ENCODE data around the gene BPIFA3. TPM values are rescaled to one million over a fixed set of nuclear protein-coding genes. Genes with fewer than 3 reads are reported as not detected.

BPIFA3 gene
- total RNA-seq, 1 donor from 2014 or later: not detected

GRCh38 chr20:33263784-33264183 is 46.6 kb downstream of the BPIFA3 start:
- ATAC-seq: no peak

GRCh38 chr20:33267701-33268100 is 50.5 kb downstream of the BPIFA3 start:
- ATAC-seq: no peak

- no peak for ATAC-seq
These were observed 55.2 kb downstream of the BPIFA3 start for GRCh38 chr20:33272155-33272873.

GRCh38 chr20:33273117-33273851 is 56.1 kb downstream of the BPIFA3 start:
- ATAC-seq: no peak

- no peak for ATAC-seq
These were observed 58.1 kb downstream of the BPIFA3 start for GRCh38 chr20:33275215-33275614.

- ATAC-seq: no peak
These were observed 58.7 kb downstream of the BPIFA3 start for GRCh38 chr20:33275871-33276270.

- no peak for ATAC-seq
These were observed 59.4 kb downstream of the BPIFA3 start for GRCh38 chr20:33276303-33277113.

Other genes with a start within 250 kb of the BPIFA3 start
- not detected for gene SUN5, start 212.9 kb upstream of the BPIFA3 start, total RNA-seq
- gene BPIFB2, start 209.6 kb upstream of the BPIFA3 start, total RNA-seq: 2.0 TPM
- not detected for gene BPIFB6, start 185.7 kb upstream of the BPIFA3 start, total RNA-seq
- gene BPIFB3, start 163.4 kb upstream of the BPIFA3 start, total RNA-seq: not detected
- not detected for gene BPIFB4, start 137.7 kb upstream of the BPIFA3 start, total RNA-seq
- not detected for gene BPIFA2, start 49.2 kb upstream of the BPIFA3 start, total RNA-seq
- gene BPIFA1, start 18.6 kb downstream of the BPIFA3 start, total RNA-seq: not detected
- gene BPIFB1, start 65.9 kb downstream of the BPIFA3 start, total RNA-seq: 8.3 TPM
- 14.7 TPM for gene CDK5RAP1, start 184.2 kb downstream of the BPIFA3 start, total RNA-seq
- 4.7 TPM for gene SNTA1, start 226.4 kb downstream of the BPIFA3 start, total RNA-seq